IMR-90 (cell line): ENCODE data around the gene CPSF4. TPM values are rescaled to one million over a fixed set of nuclear protein-coding genes. Genes with fewer than 3 reads are reported as not detected.
A peak's percentile ranks its signal among the peaks of the same experiment; 100 is the strongest.

ENCODE experiments used
- ATAC-seq: fragments of 200-7000 bp; cut with Tn5 transposase; 2 replicates; pipeline ENCODE4 v1.9.1; 2020; ENCODE audit warnings: low read depth, mild to moderate bottlenecking, moderate library complexity
- BruUV-seq: library from RNA; stranded (reverse); fragments of 400-500 nt; replicated peaks from 2 replicates; lab custom pipeline; 2021; lab: Mats Ljungman, UMichigan
- CTCF ChIA-PET: fragments of 300-600 bp; formaldehyde crosslinking; extraction: SDS; loops from one replicate; lab custom pipeline; 2021; ENCODE audit warnings: antibody characterized with exemption; lab: Yijun Ruan, JAX
- POLR2A ChIA-PET: fragments of 300-600 bp; sonication (Branson Sonifier 250); formaldehyde crosslinking; loops from one replicate; lab custom pipeline; 2022; ENCODE audit warnings: antibody characterized with exemption; ENCODE audit not compliant: unreplicated experiment; lab: Charles Lee
- DNase-seq: peaks from one replicate; pipeline ENCODE4 v3.0.0; 2013
- H2AFZ ChIP-seq: replicated peaks from 2 replicates; pipeline ENCODE3; 2013; ENCODE audit warnings: low read length, mild to moderate bottlenecking; ENCODE audit not compliant: poor library complexity
- H2AK5ac ChIP-seq: 2 replicates; pipeline ENCODE4 v1.6.1; 2013; ENCODE audit warnings: low read depth, low read length, inconsistent platforms
- H2AK9ac ChIP-seq: replicated peaks from 2 replicates; pipeline ENCODE3; 2013; ENCODE audit warnings: mild to moderate bottlenecking, low read depth, low read length, moderate library complexity; ENCODE audit not compliant: poor library complexity
- H2BK120ac ChIP-seq: 2 replicates; pipeline ENCODE4 v1.6.1; 2013; ENCODE audit warnings: low read depth, low read length, inconsistent platforms
- H2BK15ac ChIP-seq: 3 replicates; pipeline ENCODE4 v1.6.1; 2013; ENCODE audit warnings: low read depth, low read length, inconsistent platforms
- H2BK20ac ChIP-seq: 2 replicates; pipeline ENCODE4 v1.6.1; 2013; ENCODE audit warnings: low read depth, mild to moderate bottlenecking, inconsistent platforms, low read length, moderate library complexity
- H2BK5ac ChIP-seq: 2 replicates; pipeline ENCODE4 v1.6.1; 2013; ENCODE audit warnings: mild to moderate bottlenecking, low read depth, low read length, inconsistent platforms; ENCODE audit not compliant: poor library complexity, severe bottlenecking
- H3K14ac ChIP-seq: replicated peaks from 2 replicates; pipeline ENCODE4 v1.6.1; 2013; ENCODE audit warnings: low read depth, low read length, inconsistent platforms
- H3K18ac ChIP-seq: 2 replicates; pipeline ENCODE4 v1.6.1; 2013; ENCODE audit warnings: low read depth, low read length, control low read depth
- H3K23ac ChIP-seq: 2 replicates; pipeline ENCODE4 v1.6.1; 2013; ENCODE audit warnings: low read depth, low read length, inconsistent platforms
- H3K27ac ChIP-seq: 2 replicates; pipeline ENCODE4 v1.5.1; 2013; ENCODE audit warnings: mild to moderate bottlenecking, control low read depth, low read length; ENCODE audit not compliant: insufficient read depth
- H3K27me3 ChIP-seq: 2 replicates; pipeline ENCODE4 v1.6.1; 2013; ENCODE audit warnings: low read length; ENCODE audit not compliant: control insufficient read depth, insufficient read depth
- H3K36me3 ChIP-seq: 2 replicates; pipeline ENCODE4 v1.6.1; 2013; ENCODE audit warnings: low read length, mixed read lengths; ENCODE audit not compliant: control insufficient read depth, insufficient read depth
- H3K4ac ChIP-seq: 2 replicates; pipeline ENCODE4 v1.6.1; 2013; ENCODE audit warnings: low read depth, low read length, inconsistent platforms
- H3K4me1 ChIP-seq: 2 replicates; pipeline ENCODE4 v1.6.1; 2013; ENCODE audit warnings: low read length, mixed read lengths; ENCODE audit not compliant: control insufficient read depth, insufficient read depth
- H3K4me2 ChIP-seq: 2 replicates; pipeline ENCODE4 v1.6.1; 2013; ENCODE audit warnings: low read depth, mild to moderate bottlenecking, control low read depth, low read length, moderate library complexity
- H3K4me3 ChIP-seq: 2 replicates; pipeline ENCODE4 v1.5.1; 2013; ENCODE audit warnings: low read depth, mild to moderate bottlenecking, control low read depth, low read length, moderate library complexity; ENCODE audit not compliant: insufficient read depth
- H3K56ac ChIP-seq: 2 replicates; pipeline ENCODE4 v1.6.1; 2013; ENCODE audit warnings: low read length, inconsistent platforms; ENCODE audit not compliant: insufficient read depth; ENCODE audit errors: extremely low read depth
- H3K79me1 ChIP-seq, 2 experiments: 2 replicates each; pipeline ENCODE4 v1.6.1; 2013; ENCODE audit warnings: low read length in 2 of 2, inconsistent platforms in 1 of 2, low read depth in 1 of 2
- H3K9ac ChIP-seq: 2 replicates; pipeline ENCODE4 v1.6.1; 2013; ENCODE audit warnings: low read depth, low read length, control low read depth
- H3K9me1 ChIP-seq: 2 replicates; pipeline ENCODE4 v1.6.1; 2013; ENCODE audit warnings: low read length, inconsistent platforms; ENCODE audit not compliant: insufficient read depth
- H3K9me3 ChIP-seq: 2 replicates; pipeline ENCODE4 v1.6.1; 2013; ENCODE audit warnings: low read length; ENCODE audit not compliant: control insufficient read depth, insufficient read depth
- H4K20me1 ChIP-seq: 2 replicates; pipeline ENCODE4 v1.6.1; 2013; ENCODE audit warnings: low read length, inconsistent platforms; ENCODE audit not compliant: insufficient read depth
- H4K5ac ChIP-seq: 2 replicates; pipeline ENCODE4 v1.6.1; 2013; ENCODE audit warnings: mild to moderate bottlenecking, low read depth, low read length, control low read depth
- H4K8ac ChIP-seq, 2 experiments: 2 replicates each; pipeline ENCODE4 v1.6.1; 2013; ENCODE audit warnings: low read depth in 2 of 2, low read length in 2 of 2, control low read depth in 1 of 2, inconsistent platforms in 1 of 2
- H4K91ac ChIP-seq: 2 replicates; pipeline ENCODE4 v1.6.1; 2013; ENCODE audit warnings: low read depth, low read length, inconsistent platforms; ENCODE audit not compliant: insufficient read depth
- BHLHE40 ChIP-seq: fragments of 150-350 bp; IDR thresholded peaks from 2 replicates; pipeline ENCODE4 v1.6.1; 2016; ENCODE audit warnings: mild to moderate bottlenecking, low read depth, low read length
- CEBPB ChIP-seq: IDR thresholded peaks from 2 replicates; pipeline ENCODE4 v1.6.1; 2012; ENCODE audit warnings: low read depth, low read length, improper control_type of control experiment
- CHD1 ChIP-seq: IDR thresholded peaks from 2 replicates; pipeline ENCODE4 v1.6.1; 2012; ENCODE audit warnings: low read depth, low read length, improper control_type of control experiment
- CTCF ChIP-seq: conservative IDR thresholded peaks from 2 replicates; pipeline ENCODE4 v1.5.1; 2012; ENCODE audit warnings: mild to moderate bottlenecking, low read depth, low read length, improper control_type of control experiment
- ELK1 ChIP-seq: fragments of 150-350 bp; IDR thresholded peaks from 2 replicates; pipeline ENCODE4 v1.6.1; 2016; ENCODE audit warnings: low read depth, mild to moderate bottlenecking, low read length, moderate library complexity, borderline replicate concordance
- FOS ChIP-seq: fragments of 150-350 bp; IDR thresholded peaks from 2 replicates; pipeline ENCODE4 v1.6.1; 2016; ENCODE audit warnings: low read depth, low read length
- MAFK ChIP-seq: IDR thresholded peaks from 2 replicates; pipeline ENCODE4 v1.6.1; 2012; ENCODE audit warnings: low read depth, low read length, improper control_type of control experiment
- MAZ ChIP-seq: IDR thresholded peaks from 2 replicates; pipeline ENCODE4 v1.6.1; 2012; ENCODE audit warnings: low read depth, mild to moderate bottlenecking, low read length, improper control_type of control experiment, moderate library complexity, borderline replicate concordance
- MXI1 ChIP-seq: IDR thresholded peaks from 2 replicates; pipeline ENCODE4 v1.6.1; 2012; ENCODE audit warnings: low read depth, mild to moderate bottlenecking, low read length, moderate library complexity, borderline replicate concordance
- NFE2L2 ChIP-seq: fragments of 150-350 bp; IDR thresholded peaks from 2 replicates; pipeline ENCODE4 v1.6.1; 2016; ENCODE audit warnings: low read depth, mild to moderate bottlenecking, low read length
- POLR2A ChIP-seq: IDR thresholded peaks from 2 replicates; pipeline ENCODE4 v1.6.1; 2012; ENCODE audit warnings: mild to moderate bottlenecking, low read depth, low read length
- RAD21 ChIP-seq: IDR thresholded peaks from 2 replicates; pipeline ENCODE4 v1.6.1; 2012; ENCODE audit warnings: low read length, improper control_type of control experiment
- RCOR1 ChIP-seq: IDR thresholded peaks from 2 replicates; pipeline ENCODE4 v1.6.1; 2012; ENCODE audit warnings: mild to moderate bottlenecking, low read length, improper control_type of control experiment; ENCODE audit not compliant: insufficient replicate concordance
- RFX5 ChIP-seq: IDR thresholded peaks from 2 replicates; pipeline ENCODE4 v1.8.0; 2012; ENCODE audit warnings: low read depth, mild to moderate bottlenecking, low read length, moderate library complexity
- SMC3 ChIP-seq: fragments of 150-350 bp; IDR thresholded peaks from 2 replicates; pipeline ENCODE4 v1.6.1; 2016; ENCODE audit warnings: low read depth, mild to moderate bottlenecking, antibody characterized with exemption, low read length, moderate library complexity
- USF2 ChIP-seq: fragments of 150-350 bp; IDR thresholded peaks from 2 replicates; pipeline ENCODE4 v1.6.1; 2017; ENCODE audit warnings: mild to moderate bottlenecking, antibody characterized with exemption, low read length, low read depth
- WGBS, 2 experiments: methylation state at CpG; one replicate each; pipeline versions ENCODE4 v1.1.5 to v1.1.7; 2013; ENCODE audit warnings: missing lambda C conversion rate in 2 of 2; ENCODE audit not compliant: insufficient read length in 1 of 2; ENCODE audit errors: extremely low coverage in 2 of 2; 5-methylcytosine and 5-hydroxymethylcytosine counted together
- dilution Hi-C: fragments of 300-500 bp; cut with HindIII; formaldehyde crosslinking; loops from one replicate; pipeline ENCODE4 v1.14.3; 2018; ENCODE audit warnings: low sequenced_read_pairs; ENCODE audit not compliant: unreplicated experiment
- in situ Hi-C: fragments of 300-500 bp; cut with MboI; formaldehyde crosslinking; loops from 3 replicates; pipeline ENCODE4 v1.14.3; 2019; ENCODE audit warnings: low sequenced_read_pairs, inconsistent platforms, mixed read lengths
- intact Hi-C: fragments of 100-400 bp; cut with micrococcal nuclease; formaldehyde crosslinking; loops from 2 replicates; pipeline ENCODE4 v1.10.0; 2022
- polyA plus RNA-seq, 3 experiments: library from polyadenylated mRNA; depleted of rRNA; stranded (reverse); fragments of >200 nt; gene quantifications; 2 replicates each; pipeline ENCODE4 v1.2.3, GENCODE V29; 2012; ENCODE audit warnings: low replicate concordance in 1 of 3
- total RNA-seq: library from RNA; depleted of rRNA; stranded (reverse); fragments of >200 nt; gene quantifications from 2 replicates; pipeline ENCODE4 v1.2.3, GENCODE V29; 2012

The CPSF4 gene
- total and polyA plus RNA-seq, 2 of the 4 experiments (the other 2 are of a cell fraction): 23.8 to 44.9 TPM

GRCh38 chr7:99499371-99499720 is 60.6 kb downstream of the CPSF4 start:
- Histone ChIP-seq H4K91ac (peak overlapping the region; percentile 39; the same call in 1 of the 2 replicates), H2BK120ac (no peak overlapping the region), H2AFZ (peak overlapping the region; percentile 97), H3K36me3 (peaks cover 17% of the 10 kb centered on the region), H2AK5ac (peak overlapping the region; percentile 57; the same call in 1 of the 2 replicates), H4K8ac (peak overlapping the region; percentile 67 to 90; a peak in 3 of 4 replicates), H3K23ac (peak overlapping the region; percentile 25; the same call in 1 of the 2 replicates), H3K9ac (peak overlapping the region; percentile 65), H3K4me2 (peak overlapping the region; percentile 96), H3K27ac (peak overlapping the region; percentile 59), H4K20me1 (peaks cover 11% of the 10 kb centered on the region; the same call in 1 of the 2 replicates), H2BK20ac (no peak overlapping the region), H2BK15ac (no peak overlapping the region), H3K14ac (peak overlapping the region; percentile 2; the same call in 1 of the 2 replicates), H3K79me1 (peaks cover 14 to 34% of the 10 kb centered on the region in 2 experiments), H3K4me1 (peaks cover 3% of the 10 kb centered on the region), H3K4ac (peak overlapping the region; percentile 81), H3K4me3 (peak overlapping the region; percentile 57), H3K9me1 (0 out of 2 replicates have a peak, but pooled peaks cover 4% of the 10 kb centered on the region), H4K5ac (peak overlapping the region; percentile 19; the same call in 1 of the 2 replicates), H3K18ac (no peak overlapping the region), H2AK9ac (peak overlapping the region; percentile 95), H3K56ac (0 out of 2 replicates have a peak overlapping the region, but pooled peaks have one; percentile 74), H3K9me3 (peaks cover 8% of the 10 kb centered on the region), H3K27me3 (no peaks in the 10 kb centered on the region), H2BK5ac (peak overlapping the region; percentile 28)
- DNase-seq: no peak
- in situ Hi-C loops (no loop called here), intact Hi-C loops (no loop called here), dilution Hi-C loops (no loop called here)
- ATAC-seq: no peak
- TF ChIP-seq FOS (no peak), NFE2L2 (no peak), RAD21 (no peak), MAZ (no peak), ELK1 (no peak), SMC3 (no peak), CEBPB (no peak), RCOR1 (no peak), POLR2A (no peak), RFX5 (no peak), MAFK (no peak), CHD1 (no peak), USF2 (no peak), CTCF (no peak), BHLHE40 (no peak), MXI1 (no peak)
- ChIA-PET POLR2A (no interaction called here), CTCF (no interaction called here)
- no TSS peak for BruUV-seq
- 0% methylated on average over 3 of the region's 14 CpGs; no CpG with 5 or more reads in 1 of the 2 experiments for WGBS, 2 experiments
